Measurements from ENCODE around the gene STYX. TPM values are rescaled to one million over a fixed set of nuclear protein-coding genes. Genes with fewer than 3 reads are reported as not detected.

Gene STYX
- polyA plus RNA-seq, result 11.5 and 12.8 TPM in 2 replicates

GRCh38 chr14:52729925-52730708 lies at the start of gene STYX:
TSS of gene STYX (plus strand) at chr14:52730166. CDS start at chr14:52730475, 309 bp downstream.

GRCh38 chr14:52695481-52696091 lies 34.4 kb upstream of the STYX start, which contains the start of gene ERO1A:
TSS of gene ERO1A (minus strand) at chr14:52695558. CDS start at chr14:52695481, 77 bp downstream.

GRCh38 chr14:52706724-52707706 lies 23.0 kb upstream of the STYX start, which contains the start of gene PSMC6:
TSS of gene PSMC6 (plus strand) at chr14:52707200. CDS start at chr14:52707220, 20 bp downstream.

DNA sequence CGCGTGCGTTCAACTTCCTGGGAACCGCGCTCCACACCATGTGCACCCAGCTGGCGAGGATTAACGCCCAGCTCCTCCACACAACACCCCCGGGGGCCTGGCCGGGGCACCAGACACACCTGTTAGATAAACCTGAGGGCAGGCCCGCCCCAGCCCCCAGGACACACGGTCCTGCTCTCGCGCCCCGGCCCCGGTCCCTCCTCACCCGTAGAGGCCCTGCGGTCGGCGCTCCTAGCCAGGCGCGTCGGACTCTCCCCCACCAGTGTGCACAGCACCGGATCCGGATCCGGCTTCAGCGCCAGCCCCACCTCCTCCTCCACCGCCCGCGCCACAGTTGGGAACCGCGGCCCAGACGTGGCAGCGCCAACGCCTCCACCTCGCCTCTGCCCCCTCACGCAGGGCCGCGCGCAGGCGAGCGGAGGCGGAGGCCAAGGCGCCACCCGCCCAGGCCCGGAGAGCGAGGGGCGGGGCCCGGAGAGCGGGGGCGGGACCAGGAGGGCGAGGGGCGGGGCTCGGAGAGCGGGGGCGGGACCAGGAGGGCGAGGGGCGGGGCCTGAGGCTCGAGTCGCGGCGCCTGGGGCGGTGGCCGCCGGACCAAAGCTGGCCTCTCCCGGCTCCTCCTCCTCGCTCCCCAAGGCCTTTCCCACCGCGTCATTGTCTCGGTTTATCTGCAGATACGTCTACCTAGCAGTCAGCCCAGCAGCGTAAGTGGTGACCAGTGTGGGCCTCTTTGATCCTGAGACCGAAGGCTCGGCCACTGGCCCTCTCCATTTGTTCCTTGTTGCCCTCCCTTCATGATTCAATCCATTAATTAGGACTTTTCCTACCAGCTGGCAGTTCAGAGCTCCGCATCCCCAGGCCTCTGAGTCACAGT lies 61.5 kb downstream of the STYX start, which contains the start of gene GNPNAT1:
TSS of gene GNPNAT1 (minus strand) at position 385 of the 874 bp plus-strand sequence. CDS start 6,957 bp downstream, outside the sequence.

Other genes starting within 250 kb of the STYX start
- gene TXNDC16, start 177.7 kb upstream of the STYX start, polyA plus RNA-seq, result 8.0 and 10.3 TPM in 2 replicates
- gene GPR137C, start 177.3 kb upstream of the STYX start, polyA plus RNA-seq, result 11.9 and 16.9 TPM in 2 replicates
- 46.3 and 48.5 TPM in 2 replicates for gene ERO1A, start 34.6 kb upstream of the STYX start, polyA plus RNA-seq
- gene PSMC6, start 23.0 kb upstream of the STYX start, polyA plus RNA-seq, result 250 and 271 TPM in 2 replicates
- 6.6 and 10.8 TPM in 2 replicates for gene GNPNAT1, start 61.4 kb downstream of the STYX start, polyA plus RNA-seq
- 14.0 and 17.0 TPM in 2 replicates for gene FERMT2, start 220.9 kb downstream of the STYX start, polyA plus RNA-seq